K562 (cell line): ENCODE measurements around the gene KLK15. TPM values are rescaled to one million over a fixed set of nuclear protein-coding genes. Genes with fewer than 3 reads are reported as not detected.

Experiments
- ATAC-seq: fragments of 200-7000 bp; cut with Tn5 transposase; 3 replicates; pipeline ENCODE4 v1.9.1; 2020; ENCODE audit warnings: moderate library complexity
- BruUV-seq: library from RNA; stranded (reverse); fragments of 400-500 nt; replicated peaks from 2 replicates; lab custom pipeline; 2021; lab: Mats Ljungman, UMichigan
- CTCF ChIA-PET: fragments of 300-600 bp; formaldehyde crosslinking; extraction: SDS; loops from one replicate; lab custom pipeline; 2021; ENCODE audit warnings: low intra/inter-chr PET ratio; lab: Yijun Ruan, JAX
- POLR2A ChIA-PET: fragments of 300-600, 350-650 bp; sonication (Branson Sonifier 250); formaldehyde crosslinking; extraction: SDS; loops from one replicate; lab custom pipeline; 2021; ENCODE audit warnings: antibody characterized with exemption, inconsistent platforms; lab: Yijun Ruan, JAX
- DNase-seq, 4 experiments: peaks; one replicate each; pipeline versions ENCODE4 v3.0.0 to v3.0.0-alpha.2; 2011 to 2018; ENCODE audit warnings: low spot score in 3 of 4, mixed read lengths in 3 of 4; ENCODE audit errors: extremely low read depth in 1 of 4
- FAIRE-seq: peaks from 2 replicates; lab custom pipeline; 2011; peaks lifted over from hg19 to GRCh38; lab: Jason Lieb, UNC
- H2AFZ ChIP-seq: 2 replicates; pipeline ENCODE4 v1.6.0; 2011; ENCODE audit warnings: low read depth, low read length, control low read depth, inconsistent platforms
- H3K27ac ChIP-seq: fragments of 200-600 bp; 3 replicates; pipeline ENCODE4 v1.8.0; 2011; ENCODE audit warnings: low read depth, mild to moderate bottlenecking, control low read depth, inconsistent platforms, low read length, moderate library complexity, mixed read lengths; ENCODE audit errors: extremely low read depth
- H3K27me3 ChIP-seq, 2 experiments: fragments of 300-600 bp in 1 of 2; 2 replicates in 1 of 2; 3 replicates in 1 of 2; pipeline versions ENCODE4 v1.6.0 to v1.8.0; 2011; ENCODE audit warnings: inconsistent platforms in 2 of 2, low read length in 2 of 2, mild to moderate bottlenecking in 1 of 2, mixed read lengths in 1 of 2, moderate library complexity in 1 of 2; ENCODE audit not compliant: control insufficient read depth in 2 of 2, insufficient read depth in 2 of 2
- H3K36me3 ChIP-seq: fragments of 300-600 bp; 3 replicates; pipeline ENCODE4 v1.8.0; 2011; ENCODE audit warnings: mild to moderate bottlenecking, low read length, inconsistent platforms; ENCODE audit not compliant: control insufficient read depth, insufficient read depth
- H3K4me1 ChIP-seq, 2 experiments: fragments of 200-600 bp in 1 of 2; replicated peaks in 1 of 2; 2 replicates in 1 of 2; 3 replicates in 1 of 2; pipeline versions ENCODE4 v1.5.1 to v1.8.0; 2011; ENCODE audit warnings: inconsistent platforms in 2 of 2, low read length in 2 of 2, mild to moderate bottlenecking in 1 of 2, mixed read lengths in 1 of 2, moderate library complexity in 1 of 2; ENCODE audit not compliant: control insufficient read depth in 2 of 2, insufficient read depth in 2 of 2
- H3K4me2 ChIP-seq: 2 replicates; pipeline ENCODE4 v1.6.1; 2011; ENCODE audit warnings: low read length, control low read depth, inconsistent platforms, mixed read lengths; ENCODE audit not compliant: insufficient read depth
- H3K4me3 ChIP-seq: fragments of 200-600 bp; sonication (generic), shearing (Covaris generic); 2 replicates; pipeline ENCODE4 v1.5.1; 2016; ENCODE audit warnings: control low read depth, inconsistent platforms
- H3K79me2 ChIP-seq: fragments of 200-600 bp; 3 replicates; pipeline ENCODE4 v1.8.0; 2011; ENCODE audit warnings: low read length, inconsistent platforms; ENCODE audit not compliant: control insufficient read depth, insufficient read depth
- H3K9ac ChIP-seq, 2 experiments: 2 replicates each; pipeline versions ENCODE4 v1.6.0 to v1.6.1; 2011; ENCODE audit warnings: low read depth in 2 of 2, low read length in 2 of 2, control low read depth in 1 of 2, inconsistent platforms in 1 of 2, mild to moderate bottlenecking in 1 of 2, mixed read lengths in 1 of 2; ENCODE audit not compliant: insufficient read depth in 1 of 2
- H3K9me1 ChIP-seq: one replicate; pipeline ENCODE4 v1.6.0; 2011; ENCODE audit warnings: inconsistent platforms, mild to moderate bottlenecking, low read length, moderate library complexity; ENCODE audit not compliant: control insufficient read depth, insufficient read depth
- H3K9me3 ChIP-seq: replicated peaks from 2 replicates; pipeline ENCODE4 v1.5.1; 2011; ENCODE audit warnings: low read depth, low read length, inconsistent platforms; ENCODE audit not compliant: control insufficient read depth, insufficient read depth
- H4K20me1 ChIP-seq: replicated peaks from 2 replicates; pipeline ENCODE4 v1.6.1; 2011; ENCODE audit warnings: low read length, inconsistent platforms, mixed read lengths; ENCODE audit not compliant: control insufficient read depth, insufficient read depth
- ADNP ChIP-seq: fragments of 200-800 bp; sonication (Bioruptor generic); IDR thresholded peaks from 2 replicates; pipeline ENCODE4 v1.6.1; 2016; ENCODE audit warnings: missing genetic modification characterization, missing compliant biosample characterization
- BCOR ChIP-seq: fragments of 450-650 bp; IDR thresholded peaks from 2 replicates; pipeline ENCODE4 v1.6.1; 2016
- RBM25 ChIP-seq: fragments of 200-400 bp; formaldehyde crosslinking; IDR thresholded peaks from 2 replicates; pipeline ENCODE4 v1.6.1; 2018; ENCODE audit warnings: low read length, low read depth, moderate library complexity; ENCODE audit not compliant: severe bottlenecking
- SIN3B ChIP-seq: fragments of 450-650 bp; IDR thresholded peaks from 2 replicates; pipeline ENCODE4 v1.6.1; 2017; ENCODE audit warnings: low read depth, mild to moderate bottlenecking, moderate library complexity
- SMARCA5 ChIP-seq: fragments of 450-650 bp; IDR thresholded peaks from 2 replicates; pipeline ENCODE4 v1.6.1; 2016
- ZBTB17 ChIP-seq: fragments of 450-650 bp; formaldehyde crosslinking; IDR thresholded peaks from 2 replicates; pipeline ENCODE4 v1.4.0; 2020; ENCODE audit warnings: mild to moderate bottlenecking
- ZNF121 ChIP-seq: sonication (generic); formaldehyde crosslinking; conservative IDR thresholded peaks from 2 replicates; pipeline ENCODE4 v1.8.0; 2022; ENCODE audit warnings: missing genetic modification reagents
- ZNF146 ChIP-seq: IDR thresholded peaks from one replicate; pipeline ENCODE4 v1.6.1; 2018; ENCODE audit warnings: missing compliant biosample characterization; ENCODE audit not compliant: unreplicated experiment
- whole genome bisulfite sequencing: fragments of 100-300 bp; shearing (Covaris generic); methylation state at CpG from one replicate; pipeline ENCODE4 v1.1.6; 2016; ENCODE audit warnings: low coverage, mixed read lengths; ENCODE audit not compliant: insufficient coverage; ENCODE audit errors: missing lambda C conversion rate; 5-methylcytosine and 5-hydroxymethylcytosine counted together
- in situ Hi-C: fragments of 300-500 bp; cut with MboI; formaldehyde crosslinking; loops from 4 replicates; pipeline ENCODE4 v1.15.0; 2018; ENCODE audit warnings: inconsistent platforms, mixed read lengths
- intact Hi-C: fragments of 100-400 bp; cut with micrococcal nuclease; formaldehyde crosslinking; loops from 2 replicates; pipeline ENCODE4 v1.14.2; 2022
- polyA plus RNA-seq, 8 experiments: library from polyadenylated mRNA; depleted of rRNA in 4 of 8; stranded (reverse) in 5 of 8; unstranded in 3 of 8; fragments of >200 nt; fragmentation: Nextera tagmentation in 2 of 8; fragmentation: Illumina TruSeq in 1 of 8; extraction: Ambion mirVana in 2 of 8; extraction: Trizol in 1 of 8; gene quantifications; 2 replicates each; pipeline versions ENCODE4 v1.2.1 to v1.2.3, GENCODE V29; 2011 to 2014; ENCODE audit warnings: inconsistent platforms in 1 of 8, missing spikeins in 1 of 8
- total RNA-seq, 7 experiments: library from RNA; depleted of rRNA in 6 of 7; stranded (reverse); fragments of >200 nt in 6 of 7; fragmentation: Illumina TruSeq in 2 of 7; extraction: Trizol in 2 of 7; gene quantifications; 2 replicates each; pipeline versions ENCODE4 v1.2.1 to v1.2.3, GENCODE V29; 2011 to 2021; ENCODE audit warnings: low replicate concordance in 1 of 7

The KLK15 gene
- total and polyA plus RNA-seq, 9 of the 15 experiments (the other 6 are each of a cell fraction or from before 2014, with no cell fraction given), result not detected

DNA sequence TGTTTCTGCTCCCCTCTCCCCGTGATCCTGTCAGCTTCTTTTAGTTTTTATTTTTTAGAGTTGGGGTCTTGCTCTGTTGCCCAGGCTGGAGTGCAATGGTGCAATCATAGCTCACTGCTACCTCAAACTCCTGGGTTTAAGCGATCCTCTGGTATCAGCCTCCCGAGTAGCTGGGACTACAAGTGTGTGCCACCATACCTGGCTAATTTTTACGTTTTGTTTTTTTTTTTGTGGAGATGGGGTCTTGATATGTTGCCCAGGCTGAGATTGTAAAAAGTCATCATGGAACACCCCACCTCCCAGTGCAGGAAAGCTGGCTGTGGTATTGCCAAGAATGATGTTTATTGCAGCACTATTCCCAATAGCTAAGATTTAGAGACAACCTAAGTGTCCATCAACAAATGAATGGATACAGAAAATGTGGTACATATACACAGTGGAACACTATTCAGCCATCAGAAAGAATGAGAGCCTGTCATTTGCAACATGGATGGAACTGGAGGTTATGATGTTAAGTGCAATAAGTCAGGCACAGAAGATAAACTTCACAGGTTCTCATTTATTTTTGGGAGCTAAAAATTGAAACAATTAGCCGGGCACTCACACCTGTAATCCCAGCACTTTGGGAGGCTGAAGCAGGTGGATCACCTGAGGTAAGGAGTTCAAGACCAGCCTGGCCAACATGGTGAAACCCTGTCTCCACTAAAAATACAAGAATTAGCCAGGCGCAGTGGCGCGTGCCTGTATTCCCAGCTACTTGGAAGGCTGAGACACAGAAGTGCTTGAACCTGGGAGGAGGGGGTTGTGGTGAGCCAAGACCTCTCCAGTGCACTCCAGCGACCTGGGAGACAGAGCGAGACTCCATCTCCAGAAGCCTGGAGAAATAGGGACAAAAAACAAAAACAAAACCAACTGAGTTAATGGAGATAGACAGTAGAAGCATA is 6.6 kb upstream of the KLK15 start:
- in situ Hi-C loops, result no loop called here
- no peak overlapping the region for H2AFZ ChIP-seq
- FAIRE-seq, result no peak

More for the DNA sequence above, 6.6 kb upstream of the KLK15 start:
- POLR2A ChIA-PET, result interaction anchor here (0.6 to 1.2 kb wide), 2 partner anchors 35 to 39 kb away, joined by 3 to 6 read pairs; no protein-coding TSS in a partner anchor
- DNase-seq (no peak), ATAC-seq (no peak)
- intact Hi-C loops, result loop anchor here (5.0 kb wide), 1 partner anchor 38 kb away; no protein-coding TSS in a partner anchor
- 16% methylated on average over 10 of the region's 10 CpGs for WGBS
- Histone ChIP-seq H4K20me1 (no peaks in the 10 kb centered on the region), H3K9me3 (peaks cover 2% of the 10 kb centered on the region; the same call in 1 of the 2 replicates), H3K9me1 (no peaks in the 10 kb centered on the region), H3K36me3 (no peaks in the 10 kb centered on the region), H3K79me2 (no peaks in the 10 kb centered on the region), H3K9ac (no peak overlapping the region), H3K4me3 (no peak overlapping the region), H3K27ac (no peak overlapping the region), H3K4me1 (peaks cover 9 to 16% of the 10 kb centered on the region in 2 experiments; a peak in 4 of 5 replicates), H3K4me2 (no peak overlapping the region), H3K27me3 (peaks cover 2 to 25% of the 10 kb centered on the region in 2 experiments; a peak in 2 of 5 replicates)
- TF ChIP-seq ZBTB17 (CRISPR knock-in tag), result no peak
- peak; percentile 82 for TF ChIP-seq BCOR
- TF ChIP-seq SIN3B, result no peak
- peak; percentile 60 for TF ChIP-seq ZNF146
- peak; percentile 69 for TF ChIP-seq RBM25
- TF ChIP-seq ADNP (tag), result 0 out of 2 replicates have a peak, but pooled peaks have one; percentile 27
- 0 out of 2 replicates have a peak, but pooled peaks have one; percentile 51 for TF ChIP-seq SMARCA5
- peak; percentile 98 for TF ChIP-seq ZNF121 (CRISPR knock-in tag)
- no TSS peak for BruUV-seq
- CTCF ChIA-PET, result no interaction called here
